Epithelial cell of esophagus (primary cell): ENCODE data around the gene GRIP1.

Experiments used
- DNase-seq: peaks from one replicate; pipeline ENCODE4 v3.0.0; 2010; ENCODE audit warnings: low read depth
- H3K4me3 ChIP-seq: 2 replicates; pipeline ENCODE4 v1.5.1; 2011; ENCODE audit warnings: mild to moderate bottlenecking, low read length, control low read depth
- TF ChIP-seq, protein P1 (sequence below): IDR thresholded peaks from 2 replicates; pipeline ENCODE4 v1.5.1; 2011; ENCODE audit warnings: low read depth, mild to moderate bottlenecking, low read length, control low read depth, inconsistent platforms; ENCODE audit not compliant: insufficient read depth; ENCODE audit errors: missing control alignments

The GRIP1 gene

DNA sequence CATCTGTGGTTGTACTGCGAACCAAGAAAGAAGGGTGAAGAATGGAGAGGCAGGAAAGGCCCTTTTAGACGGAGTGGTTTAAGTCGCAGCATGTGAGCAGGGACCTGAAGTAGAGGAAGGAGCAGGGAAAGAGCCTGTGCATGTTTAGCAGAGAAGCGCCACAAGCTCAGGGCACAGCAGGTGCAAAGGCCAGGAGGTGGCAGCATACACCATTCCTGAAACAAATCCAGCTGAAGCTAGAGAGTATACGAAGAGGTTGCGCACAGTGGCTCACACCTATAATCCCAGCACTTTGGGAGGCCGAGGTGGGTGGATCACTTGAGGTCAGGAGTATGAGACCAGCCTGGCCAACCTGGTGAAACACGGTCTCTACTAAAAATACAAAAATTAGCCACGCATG, 326.7 kb downstream of the GRIP1 start:
- TF ChIP-seq, protein P1, sequence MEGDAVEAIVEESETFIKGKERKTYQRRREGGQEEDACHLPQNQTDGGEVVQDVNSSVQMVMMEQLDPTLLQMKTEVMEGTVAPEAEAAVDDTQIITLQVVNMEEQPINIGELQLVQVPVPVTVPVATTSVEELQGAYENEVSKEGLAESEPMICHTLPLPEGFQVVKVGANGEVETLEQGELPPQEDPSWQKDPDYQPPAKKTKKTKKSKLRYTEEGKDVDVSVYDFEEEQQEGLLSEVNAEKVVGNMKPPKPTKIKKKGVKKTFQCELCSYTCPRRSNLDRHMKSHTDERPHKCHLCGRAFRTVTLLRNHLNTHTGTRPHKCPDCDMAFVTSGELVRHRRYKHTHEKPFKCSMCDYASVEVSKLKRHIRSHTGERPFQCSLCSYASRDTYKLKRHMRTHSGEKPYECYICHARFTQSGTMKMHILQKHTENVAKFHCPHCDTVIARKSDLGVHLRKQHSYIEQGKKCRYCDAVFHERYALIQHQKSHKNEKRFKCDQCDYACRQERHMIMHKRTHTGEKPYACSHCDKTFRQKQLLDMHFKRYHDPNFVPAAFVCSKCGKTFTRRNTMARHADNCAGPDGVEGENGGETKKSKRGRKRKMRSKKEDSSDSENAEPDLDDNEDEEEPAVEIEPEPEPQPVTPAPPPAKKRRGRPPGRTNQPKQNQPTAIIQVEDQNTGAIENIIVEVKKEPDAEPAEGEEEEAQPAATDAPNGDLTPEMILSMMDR = peak; percentile 59
- no peak overlapping the region for H3K4me3 ChIP-seq
- DNase-seq = peak; percentile 54

DNA sequence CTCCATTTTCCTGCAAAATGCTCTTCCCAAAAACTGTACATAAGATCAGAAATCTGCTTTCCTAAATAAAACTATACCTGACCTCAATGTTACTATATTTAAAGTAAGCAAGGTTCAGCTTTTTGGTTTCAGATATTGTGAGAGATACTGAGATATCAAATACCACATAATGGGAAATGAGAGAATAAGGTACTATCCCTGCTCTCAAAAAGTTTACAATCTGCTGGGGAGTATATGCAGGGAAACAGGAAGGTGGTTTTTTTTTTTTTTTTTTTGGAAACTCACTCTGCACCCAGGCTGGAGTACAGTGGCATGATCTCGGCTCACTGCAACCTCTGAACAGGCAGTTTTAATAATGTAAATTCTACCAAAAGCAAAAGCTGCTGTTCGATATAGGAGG, 327.6 kb downstream of the GRIP1 start:
- no peak overlapping the region for H3K4me3 ChIP-seq
- no peak for DNase-seq
- TF ChIP-seq, protein P1 = no peak

GRCh38 chr12:66345956-66346355, 332.9 kb downstream of the GRIP1 start:
- H3K4me3 ChIP-seq = no peak overlapping the region

GRCh38 chr12:66345212-66345611, 333.7 kb downstream of the GRIP1 start:
- no peak overlapping the region for H3K4me3 ChIP-seq
- TF ChIP-seq, protein P1 = no peak
- no peak for DNase-seq

More at GRCh38 chr12:66345956-66346355, 332.9 kb downstream of the GRIP1 start:
- TF ChIP-seq, protein P1 = no peak
- DNase-seq = no peak

DNA sequence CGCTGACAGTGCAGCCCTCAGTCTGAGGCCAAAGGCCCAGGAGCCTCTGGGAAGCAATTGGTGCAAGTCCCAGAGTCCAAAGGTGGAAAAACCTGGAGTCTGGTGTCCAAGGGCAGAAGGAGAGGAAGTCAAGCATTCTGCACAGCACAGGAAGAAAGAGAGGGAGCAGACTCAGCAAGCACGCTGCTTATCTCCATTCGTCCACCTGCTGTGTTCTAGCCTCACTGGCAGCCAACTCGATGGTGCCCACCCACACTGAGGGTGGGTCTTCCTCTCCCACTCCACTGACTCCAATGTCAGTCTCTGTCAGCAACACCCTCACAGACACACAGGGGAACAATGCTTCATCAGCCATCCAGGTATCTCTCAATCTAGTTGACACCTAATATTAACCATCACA, 337.8 kb downstream of the GRIP1 start:
- H3K4me3 ChIP-seq = no peak overlapping the region
- TF ChIP-seq, protein P1 = no peak
- DNase-seq = no peak

GRCh38 chr12:66340131-66340530, 338.7 kb downstream of the GRIP1 start:
- DNase-seq = no peak
- no peak overlapping the region for H3K4me3 ChIP-seq
- TF ChIP-seq, protein P1 = no peak

DNA sequence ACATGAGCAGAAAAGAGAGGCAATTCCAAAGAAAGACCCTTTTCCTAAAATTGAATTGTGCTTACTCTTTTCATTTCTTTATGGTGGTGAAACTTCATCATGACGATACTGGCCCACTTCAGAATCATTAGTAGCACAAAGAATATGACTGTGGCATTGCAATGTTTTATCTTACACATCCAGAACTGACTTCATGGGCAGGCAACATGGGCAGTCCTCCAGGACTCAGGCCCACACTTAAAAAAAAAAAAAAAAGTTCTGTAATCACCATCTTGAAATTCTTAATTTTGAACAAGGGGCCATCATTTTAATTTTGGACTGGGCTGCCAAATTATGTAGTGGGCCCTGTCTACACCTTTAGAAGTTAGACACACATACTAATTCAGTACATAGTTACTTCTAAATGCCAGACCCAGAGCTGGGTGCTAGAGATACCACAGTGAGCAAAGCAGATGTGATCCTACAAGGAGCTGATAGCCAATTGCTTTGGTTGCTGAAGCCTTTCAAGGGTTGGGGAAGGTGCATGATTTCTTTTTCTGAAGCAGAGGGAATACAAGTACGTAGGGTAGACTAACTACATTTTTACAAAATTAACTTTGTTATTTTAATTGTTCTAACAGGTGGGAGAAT, 341.4 kb downstream of the GRIP1 start:
- no peak for DNase-seq
- no peak overlapping the region for H3K4me3 ChIP-seq
- TF ChIP-seq, protein P1 = no peak
